Esophagus muscularis mucosa (tissue), 4 donors: ENCODE data around the gene TSPOAP1.

ENCODE experiments used
- EP300 ChIP-seq: sonication (generic); formaldehyde crosslinking; IDR thresholded peaks from one replicate; pipeline ENCODE4 v1.6.1; 2017; ENCODE audit warnings: antibody characterized with exemption
- POLR2A ChIP-seq: fragments of 450-650 bp; IDR thresholded peaks from one replicate; pipeline ENCODE4 v1.6.1; 2017; ENCODE audit warnings: antibody characterized with exemption, moderate library complexity, mild to moderate bottlenecking, low read depth
- POLR2AphosphoS5 ChIP-seq, 2 donors: sonication (generic); formaldehyde crosslinking; IDR thresholded peaks; one replicate each; pipeline ENCODE4 v1.6.1; 2017; ENCODE audit warnings: antibody characterized with exemption in 2 of 2
- TF ChIP-seq, protein P1 (sequence below), 3 experiments: fragments of 200-600 bp in 2 of 3; fragments of 450-650 bp in 1 of 3; sonication (generic) in 2 of 3; IDR thresholded peaks; one replicate each; pipeline ENCODE4 v1.5.1; 2017 to 2019; ENCODE audit warnings: antibody characterized with exemption in 3 of 3, mild to moderate bottlenecking in 2 of 3, moderate library complexity in 1 of 3

DNA sequence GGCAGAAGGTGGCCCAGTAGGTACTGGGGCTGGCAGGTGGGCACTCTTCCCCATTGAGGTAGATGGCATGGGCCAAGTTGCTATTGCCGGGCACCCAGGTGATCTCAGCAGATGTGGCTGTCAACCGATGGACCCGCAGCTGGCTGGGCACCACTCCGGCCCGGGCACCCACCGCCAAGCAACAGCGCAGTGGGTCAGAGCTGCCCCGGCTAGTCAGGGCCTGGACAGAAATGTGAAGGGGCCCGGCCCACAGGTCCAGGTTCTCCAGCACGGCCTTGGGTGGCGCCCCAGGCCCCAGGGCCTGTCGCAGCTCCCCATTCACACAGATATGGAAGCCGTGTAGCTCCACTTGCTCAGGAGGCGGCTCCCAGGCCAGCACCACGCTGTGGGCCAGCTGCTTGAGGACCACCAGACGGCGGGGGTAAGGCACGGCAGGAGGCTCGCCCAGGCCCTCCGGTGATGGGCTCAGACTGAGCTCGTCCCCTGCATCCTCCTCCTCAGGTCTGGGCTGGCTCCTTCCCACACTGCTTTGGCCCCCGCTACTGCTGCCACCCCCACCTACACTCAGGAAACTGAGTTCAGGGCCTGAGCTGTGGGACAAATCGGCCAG is 16.5 kb downstream of the TSPOAP1 start:
- TF ChIP-seq, protein P1, sequence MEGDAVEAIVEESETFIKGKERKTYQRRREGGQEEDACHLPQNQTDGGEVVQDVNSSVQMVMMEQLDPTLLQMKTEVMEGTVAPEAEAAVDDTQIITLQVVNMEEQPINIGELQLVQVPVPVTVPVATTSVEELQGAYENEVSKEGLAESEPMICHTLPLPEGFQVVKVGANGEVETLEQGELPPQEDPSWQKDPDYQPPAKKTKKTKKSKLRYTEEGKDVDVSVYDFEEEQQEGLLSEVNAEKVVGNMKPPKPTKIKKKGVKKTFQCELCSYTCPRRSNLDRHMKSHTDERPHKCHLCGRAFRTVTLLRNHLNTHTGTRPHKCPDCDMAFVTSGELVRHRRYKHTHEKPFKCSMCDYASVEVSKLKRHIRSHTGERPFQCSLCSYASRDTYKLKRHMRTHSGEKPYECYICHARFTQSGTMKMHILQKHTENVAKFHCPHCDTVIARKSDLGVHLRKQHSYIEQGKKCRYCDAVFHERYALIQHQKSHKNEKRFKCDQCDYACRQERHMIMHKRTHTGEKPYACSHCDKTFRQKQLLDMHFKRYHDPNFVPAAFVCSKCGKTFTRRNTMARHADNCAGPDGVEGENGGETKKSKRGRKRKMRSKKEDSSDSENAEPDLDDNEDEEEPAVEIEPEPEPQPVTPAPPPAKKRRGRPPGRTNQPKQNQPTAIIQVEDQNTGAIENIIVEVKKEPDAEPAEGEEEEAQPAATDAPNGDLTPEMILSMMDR (IDR thresholded peaks at IDR 0.05): no peak
- TF ChIP-seq POLR2AphosphoS5 (IDR thresholded peaks at IDR 0.05): no peak
- TF ChIP-seq EP300: no peak
- TF ChIP-seq POLR2A: no peak
